ENCODE results near the gene HOXD3. TPM values are rescaled to one million over a fixed set of nuclear protein-coding genes. Genes with fewer than 3 reads are reported as not detected.
A peak's percentile ranks its signal among the peaks of the same experiment; 100 is the strongest.

Gene HOXD3
- total RNA-seq, 6 experiments from 2014 or later: 0.25 to 0.38 (median 0.25) TPM; not detected in 3

- DNase-seq: no peak
- Mint-ChIP-seq H3K27ac (no peak within 1 kb of the TSS), H3K27me3 (ENCODE audit: insufficient read depth) (peaks cover 3% of the 10 kb centered on the region)
These were observed 41.0 kb upstream of the HOXD3 start, which contains the start of gene HOXD10 for GRCh38 chr2:176115883-176116813. Gene HOXD10 (plus strand): TSS chr2:176116778. CDS start chr2:176116834, 56 bp downstream.

GRCh38 chr2:176117162-176117822 lies 39.8 kb upstream of the HOXD3 start:
- DNase-seq: no peak
- Mint-ChIP-seq H3K36me3 (ENCODE audit: low read depth) (peaks cover 22% of the 10 kb centered on the region), H3K4me1 (ENCODE audit: low read depth) (no peaks in the 10 kb centered on the region), H3K4me3 (no peak overlapping the region), H3K27ac (no peak overlapping the region), H3K27me3 (ENCODE audit: insufficient read depth) (peaks cover 3% of the 10 kb centered on the region), H3K9me3 (no peaks in the 10 kb centered on the region)
- TF ChIP-seq CTCF (IDR thresholded peaks at IDR 0.05): no peak

More at GRCh38 chr2:176115883-176116813, 41.0 kb upstream of the HOXD3 start, which contains the start of gene HOXD10:
- TF ChIP-seq CTCF (IDR thresholded peaks at IDR 0.05): no peak
- H3K9me3 Mint-ChIP-seq: no peaks in the 10 kb centered on the region
- H3K36me3 Mint-ChIP-seq (ENCODE audit: low read depth): peaks cover 22% of the 10 kb centered on the region
- no peaks in the 10 kb centered on the region for H3K4me1 Mint-ChIP-seq (ENCODE audit: low read depth)
- H3K4me3 Mint-ChIP-seq: no peak within 1 kb of the TSS

- Mint-ChIP-seq H3K36me3 (ENCODE audit: low read depth) (peaks cover 22% of the 10 kb centered on the region), H3K4me3 (no peak overlapping the region), H3K9me3 (no peaks in the 10 kb centered on the region), H3K4me1 (ENCODE audit: low read depth) (no peaks in the 10 kb centered on the region), H3K27ac (no peak overlapping the region), H3K27me3 (ENCODE audit: insufficient read depth) (peaks cover 3% of the 10 kb centered on the region)
- TF ChIP-seq CTCF (IDR thresholded peaks at IDR 0.05): no peak
- DNase-seq: no peak
These were observed 39.2 kb upstream of the HOXD3 start for GRCh38 chr2:176117823-176118371.

- no peaks in the 10 kb centered on the region for H3K9me3 Mint-ChIP-seq
- H3K27ac Mint-ChIP-seq: no peak overlapping the region
- peak; percentile 48 for TF ChIP-seq CTCF (IDR thresholded peaks at IDR 0.05)
- DNase-seq: no peak
- H3K36me3 Mint-ChIP-seq (ENCODE audit: low read depth): peaks cover 22% of the 10 kb centered on the region
- no peaks in the 10 kb centered on the region for H3K4me1 Mint-ChIP-seq (ENCODE audit: low read depth)
- H3K27me3 Mint-ChIP-seq (ENCODE audit: insufficient read depth): peaks cover 3% of the 10 kb centered on the region
- no peak overlapping the region for H3K4me3 Mint-ChIP-seq
These were observed 38.3 kb upstream of the HOXD3 start for GRCh38 chr2:176118601-176119339.
